ENCODE results near the gene LGI1. TPM values are rescaled to one million over a fixed set of nuclear protein-coding genes. Genes with fewer than 3 reads are reported as not detected.

LGI1 gene
- total and polyA plus RNA-seq, 9 donors, result 20.1 to 43.0 (median 25.9) TPM

DNA sequence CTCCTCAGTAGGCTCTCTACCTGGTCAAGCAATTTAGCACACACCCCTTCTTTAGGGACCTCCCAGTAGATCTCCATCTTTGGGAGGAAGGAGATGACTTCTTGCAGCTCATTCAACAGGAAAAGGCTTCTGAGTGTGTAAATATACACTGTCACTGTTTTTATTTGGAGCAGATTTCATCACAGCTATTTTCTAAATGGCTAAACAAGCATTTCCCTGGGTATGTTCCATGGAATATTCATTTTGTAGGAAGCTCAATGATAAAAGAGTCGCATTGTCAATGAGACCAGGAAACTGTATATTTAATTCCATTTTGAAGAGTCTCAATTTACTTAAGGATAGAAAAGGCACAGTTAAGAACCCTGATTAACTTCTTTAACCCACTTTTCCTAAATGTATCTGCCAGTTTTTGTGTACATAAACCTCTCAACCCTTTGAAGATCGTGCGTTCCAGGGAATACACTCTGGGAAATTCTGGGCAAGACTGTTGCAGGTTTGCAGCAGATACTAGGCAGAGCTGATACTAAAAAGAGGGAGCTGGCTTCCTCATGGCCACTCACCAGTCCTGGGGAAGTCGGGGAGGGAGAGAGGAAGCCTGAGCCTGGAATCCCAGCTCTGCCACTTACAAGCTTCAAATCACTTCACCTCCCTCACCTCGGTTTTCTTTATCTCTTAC is 10.1 kb downstream of the LGI1 start:
- Histone ChIP-seq H3K4me1 (ENCODE audit: control insufficient read depth, insufficient read depth, low read length) (no peaks in the 10 kb centered on the region), H3K9me3 (replicated peaks; ENCODE audit: control insufficient read depth, low read depth, low read length) (no peaks in the 10 kb centered on the region), H3K4me3 (ENCODE audit: low read length) (no peak overlapping the region), H3K27ac (ENCODE audit: low read length) (no peak overlapping the region), H3K27me3 (ENCODE audit: control insufficient read depth, insufficient read depth, low read length) (no peaks in the 10 kb centered on the region), H3K36me3 (ENCODE audit: control insufficient read depth, insufficient read depth, low read length) (no peaks in the 10 kb centered on the region)
- no peak for DNase-seq
- 75% methylated on average over 2 of the region's 5 CpGs for WGBS (ENCODE audit: insufficient coverage)

DNA sequence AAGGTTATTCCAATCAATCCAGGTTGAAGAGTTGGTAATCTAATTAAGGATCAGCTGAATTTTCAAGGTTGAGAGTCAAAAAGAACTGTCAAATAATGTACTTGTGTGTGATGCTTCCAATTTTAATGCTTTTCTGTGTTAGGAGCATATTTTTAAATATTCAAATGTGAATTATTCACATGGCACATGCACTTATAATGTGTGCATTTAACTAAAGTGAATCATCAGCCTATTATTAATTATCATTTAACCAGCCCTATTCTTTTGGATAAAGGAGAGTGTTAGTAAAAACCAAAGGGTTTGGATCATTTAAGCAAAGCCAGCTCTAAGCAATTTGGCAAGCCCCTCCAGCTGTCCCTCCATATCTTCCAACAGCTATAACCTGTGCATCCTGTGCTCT is 11.2 kb downstream of the LGI1 start:
- Histone ChIP-seq H3K4me1 (ENCODE audit: control insufficient read depth, insufficient read depth, low read length) (no peaks in the 10 kb centered on the region), H3K27me3 (ENCODE audit: control insufficient read depth, insufficient read depth, low read length) (no peaks in the 10 kb centered on the region), H3K4me3 (ENCODE audit: low read length) (no peak overlapping the region), H3K36me3 (ENCODE audit: control insufficient read depth, insufficient read depth, low read length) (no peaks in the 10 kb centered on the region), H3K9me3 (replicated peaks; ENCODE audit: control insufficient read depth, low read depth, low read length) (no peaks in the 10 kb centered on the region), H3K27ac (ENCODE audit: low read length) (no peak overlapping the region)
- no peak for DNase-seq

GRCh38 chr10:93771354-93771753 is 13.6 kb downstream of the LGI1 start:
- H3K9me3 ChIP-seq (replicated peaks; ENCODE audit: control insufficient read depth, low read depth, low read length), result no peaks in the 10 kb centered on the region
- H3K27ac ChIP-seq (ENCODE audit: low read length), result no peak overlapping the region
- no peaks in the 10 kb centered on the region for H3K4me1 ChIP-seq (ENCODE audit: control insufficient read depth, insufficient read depth, low read length)
- no peak for DNase-seq
- no peaks in the 10 kb centered on the region for H3K27me3 ChIP-seq (ENCODE audit: control insufficient read depth, insufficient read depth, low read length)
- no peaks in the 10 kb centered on the region for H3K36me3 ChIP-seq (ENCODE audit: control insufficient read depth, insufficient read depth, low read length)
- H3K4me3 ChIP-seq (ENCODE audit: low read length), result no peak overlapping the region
- 97% methylated on average over 3 of the region's 7 CpGs for WGBS (ENCODE audit: insufficient coverage)

DNA sequence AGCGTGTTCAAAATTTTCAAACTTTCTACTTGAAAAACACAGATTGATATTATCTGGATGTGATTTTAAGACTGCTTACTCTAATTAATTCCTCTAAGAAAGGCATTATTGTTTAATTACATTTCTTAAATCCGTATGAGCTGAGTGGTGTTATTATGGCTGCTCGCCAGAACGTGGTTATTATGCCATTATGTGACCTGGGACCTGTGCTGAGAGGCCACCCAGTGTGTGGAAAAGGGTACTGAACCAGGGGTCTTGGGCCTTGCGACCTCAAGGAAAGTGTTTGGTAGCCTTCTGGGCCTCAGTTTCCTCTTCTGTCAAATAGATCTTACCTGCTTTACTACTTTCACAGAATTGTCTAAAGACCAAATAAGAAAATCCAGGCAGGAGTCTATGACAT is 15.4 kb downstream of the LGI1 start:
- Histone ChIP-seq H3K27me3 (ENCODE audit: control insufficient read depth, insufficient read depth, low read length) (no peaks in the 10 kb centered on the region), H3K36me3 (ENCODE audit: control insufficient read depth, insufficient read depth, low read length) (no peaks in the 10 kb centered on the region)
- WGBS (ENCODE audit: insufficient coverage), result no CpG with 5 or more reads among the region's 5 CpGs

DNA sequence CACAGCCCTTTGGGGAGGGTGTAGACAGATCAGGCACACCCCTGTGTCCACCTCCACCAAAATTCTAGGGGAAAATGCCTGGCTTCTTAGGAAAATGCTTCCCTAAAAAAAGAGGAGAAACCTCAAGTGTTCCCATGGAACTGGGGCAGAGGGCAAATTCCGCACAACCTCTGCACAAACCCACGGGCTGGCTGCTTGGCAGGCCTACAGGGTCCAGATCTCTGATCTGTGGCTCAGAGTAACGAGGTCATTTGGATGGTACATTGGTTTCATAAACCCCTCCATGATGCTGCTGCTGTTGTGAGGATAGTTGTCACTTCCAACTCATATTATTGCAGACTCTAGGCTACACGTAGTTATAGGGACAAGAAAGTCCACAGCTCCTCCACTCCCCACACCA is 16.0 kb downstream of the LGI1 start:
- Histone ChIP-seq H3K27me3 (ENCODE audit: control insufficient read depth, insufficient read depth, low read length) (no peaks in the 10 kb centered on the region), H3K4me3 (ENCODE audit: low read length) (no peak overlapping the region), H3K4me1 (ENCODE audit: control insufficient read depth, insufficient read depth, low read length) (no peaks in the 10 kb centered on the region), H3K27ac (ENCODE audit: low read length) (no peak overlapping the region), H3K36me3 (ENCODE audit: control insufficient read depth, insufficient read depth, low read length) (no peaks in the 10 kb centered on the region), H3K9me3 (replicated peaks; ENCODE audit: control insufficient read depth, low read depth, low read length) (no peaks in the 10 kb centered on the region)
- WGBS (ENCODE audit: insufficient coverage), result 60% methylated on average over 2 of the region's 4 CpGs
- DNase-seq, result no peak

More for the DNA sequence above, 15.4 kb downstream of the LGI1 start:
- H3K9me3 ChIP-seq (replicated peaks; ENCODE audit: control insufficient read depth, low read depth, low read length), result no peaks in the 10 kb centered on the region
- no peak for DNase-seq
- H3K4me1 ChIP-seq (ENCODE audit: control insufficient read depth, insufficient read depth, low read length), result no peaks in the 10 kb centered on the region
- no peak overlapping the region for H3K4me3 ChIP-seq (ENCODE audit: low read length)
- H3K27ac ChIP-seq (ENCODE audit: low read length), result no peak overlapping the region

DNA sequence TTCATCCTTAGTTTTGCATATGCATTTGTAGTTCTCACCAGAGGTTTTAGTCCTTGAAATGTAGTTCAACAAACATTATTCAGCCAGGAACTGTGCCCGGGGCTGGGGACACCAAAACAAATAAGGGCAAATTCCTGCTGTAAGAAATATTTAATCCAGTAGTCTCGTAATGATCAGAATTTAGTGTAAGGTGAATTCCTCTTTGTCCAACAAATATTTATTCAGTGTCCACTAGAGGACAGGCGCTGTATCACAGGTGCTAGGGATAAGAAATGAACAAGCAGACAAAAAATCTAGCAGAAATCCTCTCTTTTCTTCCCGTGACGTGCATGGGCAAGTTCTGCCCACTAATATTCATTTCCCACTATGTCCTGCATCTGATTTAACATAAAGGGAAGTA is 17.6 kb downstream of the LGI1 start:
- WGBS (ENCODE audit: insufficient coverage), result no CpG with 5 or more reads among the region's 5 CpGs

DNA sequence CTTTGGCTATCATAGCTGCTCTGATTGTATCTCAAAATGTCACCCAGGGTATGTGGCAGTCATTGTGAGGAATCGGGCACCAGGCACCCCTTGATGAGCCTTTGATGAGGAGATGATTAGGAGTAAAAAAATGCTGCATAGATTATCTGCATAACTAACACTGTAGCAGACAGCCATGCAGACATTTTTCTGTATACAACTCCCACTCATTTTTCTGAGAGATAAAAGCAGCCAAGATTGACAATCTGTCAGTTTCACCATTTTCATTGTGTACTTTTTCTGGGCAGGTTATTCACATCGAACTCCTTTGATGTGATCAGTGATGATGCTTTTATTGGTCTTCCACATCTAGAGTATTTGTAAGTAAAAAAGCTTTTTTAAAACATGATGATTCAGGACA is 19.4 kb downstream of the LGI1 start:
- Histone ChIP-seq H3K9me3 (replicated peaks; ENCODE audit: control insufficient read depth, low read depth, low read length) (no peaks in the 10 kb centered on the region), H3K36me3 (ENCODE audit: control insufficient read depth, insufficient read depth, low read length) (no peaks in the 10 kb centered on the region), H3K27me3 (ENCODE audit: control insufficient read depth, insufficient read depth, low read length) (no peaks in the 10 kb centered on the region), H3K4me3 (ENCODE audit: low read length) (no peak overlapping the region), H3K27ac (ENCODE audit: low read length) (no peak overlapping the region), H3K4me1 (ENCODE audit: control insufficient read depth, insufficient read depth, low read length) (no peaks in the 10 kb centered on the region)
- WGBS (ENCODE audit: insufficient coverage), result no CpG with 5 or more reads among the region's 2 CpGs
- DNase-seq, result no peak

More for the DNA sequence above, 17.6 kb downstream of the LGI1 start:
- no peaks in the 10 kb centered on the region for H3K9me3 ChIP-seq (replicated peaks; ENCODE audit: control insufficient read depth, low read depth, low read length)
- no peaks in the 10 kb centered on the region for H3K4me1 ChIP-seq (ENCODE audit: control insufficient read depth, insufficient read depth, low read length)
- no peaks in the 10 kb centered on the region for H3K36me3 ChIP-seq (ENCODE audit: control insufficient read depth, insufficient read depth, low read length)
- H3K4me3 ChIP-seq (ENCODE audit: low read length), result no peak overlapping the region
- DNase-seq, result no peak
- no peaks in the 10 kb centered on the region for H3K27me3 ChIP-seq (ENCODE audit: control insufficient read depth, insufficient read depth, low read length)
- no peak overlapping the region for H3K27ac ChIP-seq (ENCODE audit: low read length)

- H3K27ac ChIP-seq (ENCODE audit: low read length), result no peak overlapping the region
- no peaks in the 10 kb centered on the region for H3K36me3 ChIP-seq (ENCODE audit: control insufficient read depth, insufficient read depth, low read length)
- H3K27me3 ChIP-seq (ENCODE audit: control insufficient read depth, insufficient read depth, low read length), result peaks cover 4% of the 10 kb centered on the region
- no peak for DNase-seq
- no peak overlapping the region for H3K4me3 ChIP-seq (ENCODE audit: low read length)
- no peaks in the 10 kb centered on the region for H3K9me3 ChIP-seq (replicated peaks; ENCODE audit: control insufficient read depth, low read depth, low read length)
- WGBS (ENCODE audit: insufficient coverage), result 54% methylated on average over 1 of the region's 2 CpGs
- H3K4me1 ChIP-seq (ENCODE audit: control insufficient read depth, insufficient read depth, low read length), result no peaks in the 10 kb centered on the region
Measured at GRCh38 chr10:93784059-93784458, 26.3 kb downstream of the LGI1 start.

DNA sequence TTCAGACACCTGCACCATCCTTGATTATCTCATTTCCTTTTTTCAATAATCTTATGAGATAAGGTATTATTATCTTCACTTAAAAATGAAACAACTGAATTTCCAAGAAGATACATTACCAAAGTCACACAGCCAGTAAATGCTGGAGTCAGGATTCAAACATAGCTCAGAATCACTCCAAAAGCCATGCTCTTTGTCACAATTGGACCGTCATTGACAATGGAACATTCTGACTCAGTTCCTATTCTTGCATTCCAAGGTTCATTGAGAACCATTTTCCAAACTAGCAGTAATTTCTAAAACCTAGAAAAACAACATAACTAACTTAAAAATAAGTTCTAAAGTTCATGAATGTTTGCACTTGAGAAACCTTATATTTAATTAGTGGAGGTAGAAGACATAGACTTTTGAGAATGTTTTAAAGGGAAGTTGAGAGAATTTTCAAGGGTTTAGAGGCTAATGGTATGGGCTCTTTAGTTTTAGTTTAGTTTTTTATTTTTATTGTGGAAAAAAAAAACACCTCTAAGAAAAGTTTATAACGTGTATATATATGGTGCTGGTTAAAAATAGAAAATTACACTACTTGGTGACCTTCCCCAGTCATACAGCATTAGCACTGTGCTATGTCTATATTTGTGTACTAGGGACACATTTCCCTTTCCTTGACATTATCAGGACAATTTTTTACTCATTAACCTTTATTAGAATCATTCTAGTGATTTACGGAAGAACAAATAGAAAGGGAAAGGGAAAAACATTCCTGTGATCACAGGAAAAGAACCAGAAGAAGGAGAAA is 30.9 kb downstream of the LGI1 start:
- no peak for DNase-seq
- H3K27me3 ChIP-seq (ENCODE audit: control insufficient read depth, insufficient read depth, low read length), result peaks cover 3% of the 10 kb centered on the region
- H3K4me3 ChIP-seq (ENCODE audit: low read length), result no peak overlapping the region
- H3K9me3 ChIP-seq (replicated peaks; ENCODE audit: control insufficient read depth, low read depth, low read length), result no peaks in the 10 kb centered on the region
- H3K36me3 ChIP-seq (ENCODE audit: control insufficient read depth, insufficient read depth, low read length), result no peaks in the 10 kb centered on the region
- no peak overlapping the region for H3K27ac ChIP-seq (ENCODE audit: low read length)
- H3K4me1 ChIP-seq (ENCODE audit: control insufficient read depth, insufficient read depth, low read length), result no peaks in the 10 kb centered on the region
- 100% methylated on average over 2 of the region's 3 CpGs for WGBS (ENCODE audit: insufficient coverage)

GRCh38 chr10:93790439-93790838 is 32.7 kb downstream of the LGI1 start:
- Histone ChIP-seq H3K27me3 (ENCODE audit: control insufficient read depth, insufficient read depth, low read length) (peaks cover 3% of the 10 kb centered on the region), H3K4me3 (ENCODE audit: low read length) (no peak overlapping the region), H3K4me1 (ENCODE audit: control insufficient read depth, insufficient read depth, low read length) (no peaks in the 10 kb centered on the region), H3K27ac (ENCODE audit: low read length) (no peak overlapping the region), H3K9me3 (replicated peaks; ENCODE audit: control insufficient read depth, low read depth, low read length) (no peaks in the 10 kb centered on the region), H3K36me3 (ENCODE audit: control insufficient read depth, insufficient read depth, low read length) (no peaks in the 10 kb centered on the region)
- no CpG with 5 or more reads among the region's 3 CpGs for WGBS (ENCODE audit: insufficient coverage)
- DNase-seq, result no peak
